Endometrial microvascular endothelial cells (primary cell): ENCODE results near the gene NELL2. TPM values are rescaled to one million over a fixed set of nuclear protein-coding genes. Genes with fewer than 3 reads are reported as not detected.

ENCODE experiments used
- in situ Hi-C: cut with HindIII; loops from 2 replicates; pipeline ENCODE4 v1.10.0; 2017; ENCODE audit warnings: low sequenced_read_pairs, low pct_unique_long_range_greater_than_20kb; ENCODE audit errors: inconsistent ontology term
- total RNA-seq: library from RNA; depleted of rRNA; stranded (reverse); fragments of >200 nt; gene quantifications from one replicate; pipeline ENCODE4 v1.2.3, GENCODE V29; 2015; ENCODE audit errors: inconsistent ontology term

Gene NELL2
- total RNA-seq, 1 donor from 2014 or later = 16.3 TPM

GRCh38 chr12:44653861-44654527, 222.1 kb downstream of the NELL2 start:
- in situ Hi-C loops = no loop called here

- in situ Hi-C loops = no loop called here
Observed at GRCh38 chr12:44649693-44650092, 226.4 kb downstream of the NELL2 start.

GRCh38 chr12:44647917-44648690, 228.0 kb downstream of the NELL2 start:
- in situ Hi-C loops = no loop called here

- in situ Hi-C loops = no loop called here
Observed at GRCh38 chr12:44640427-44641190, 235.5 kb downstream of the NELL2 start.

GRCh38 chr12:44637875-44638274, 238.2 kb downstream of the NELL2 start:
- in situ Hi-C loops = no loop called here

- in situ Hi-C loops = no loop called here
Observed at GRCh38 chr12:44628180-44628579, 247.9 kb downstream of the NELL2 start.

- in situ Hi-C loops = no loop called here
Observed at GRCh38 chr12:44627387-44628166, 248.5 kb downstream of the NELL2 start.

- in situ Hi-C loops = no loop called here
Observed at GRCh38 chr12:44626883-44627282, 249.2 kb downstream of the NELL2 start.

- in situ Hi-C loops = no loop called here
Observed at GRCh38 chr12:44618946-44619345, 257.2 kb downstream of the NELL2 start.

- in situ Hi-C loops = no loop called here
Observed at GRCh38 chr12:44616402-44616801, 259.7 kb downstream of the NELL2 start.

GRCh38 chr12:44611538-44611937, 264.6 kb downstream of the NELL2 start:
- in situ Hi-C loops = no loop called here

- in situ Hi-C loops = no loop called here
Observed at GRCh38 chr12:44603701-44604100, 272.4 kb downstream of the NELL2 start.

- in situ Hi-C loops = no loop called here
Observed at GRCh38 chr12:44592626-44593025, 283.5 kb downstream of the NELL2 start.

GRCh38 chr12:44589697-44590096, 286.4 kb downstream of the NELL2 start:
- in situ Hi-C loops = no loop called here

- in situ Hi-C loops = no loop called here
Observed at GRCh38 chr12:44588651-44589050, 287.5 kb downstream of the NELL2 start.

- in situ Hi-C loops = no loop called here
Observed at GRCh38 chr12:44584625-44585024, 291.5 kb downstream of the NELL2 start.

- in situ Hi-C loops = no loop called here
Observed at GRCh38 chr12:44582521-44582920, 293.6 kb downstream of the NELL2 start.

GRCh38 chr12:44581642-44582242, 294.4 kb downstream of the NELL2 start:
- in situ Hi-C loops = no loop called here

GRCh38 chr12:44574586-44574985, 301.5 kb downstream of the NELL2 start:
- in situ Hi-C loops = no loop called here
